Thymus (tissue), 14 donors: Measurements from ENCODE around the gene CPEB3. TPM values are rescaled to one million over a fixed set of nuclear protein-coding genes. Genes with fewer than 3 reads are reported as not detected.
"Not testable (repeated sequence)": the region's sequence is repeated elsewhere in the genome, so short reads cannot be mapped to it uniquely, and the experiment has no call there.

Experiments used
- DNase-seq, 9 donors: peaks; one replicate each; pipeline ENCODE4 v3.0.0-alpha.2; 2013; ENCODE audit warnings: low spot score in 9 of 9, low read depth in 6 of 9, missing footprints in 1 of 9
- H3K27ac ChIP-seq, 2 donors: one replicate each; pipeline ENCODE4 v1.5.1; 2013; ENCODE audit warnings: control low read depth in 1 of 2, low read depth in 1 of 2, low read length in 1 of 2, mild to moderate bottlenecking in 1 of 2, moderate library complexity in 1 of 2
- H3K27me3 ChIP-seq, 2 donors: one replicate each; pipeline ENCODE4 v1.5.1; 2013; ENCODE audit warnings: low read length in 1 of 2; ENCODE audit not compliant: control insufficient read depth in 2 of 2, insufficient read depth in 1 of 2
- H3K36me3 ChIP-seq, 2 donors: one replicate each; pipeline ENCODE4 v1.5.1; 2013; ENCODE audit warnings: low read length in 1 of 2, mild to moderate bottlenecking in 1 of 2, moderate library complexity in 1 of 2; ENCODE audit not compliant: control insufficient read depth in 2 of 2, insufficient read depth in 2 of 2
- H3K4me1 ChIP-seq, 2 donors: one replicate each; pipeline ENCODE4 v1.5.1; 2013; ENCODE audit warnings: low read length in 2 of 2; ENCODE audit not compliant: control insufficient read depth in 2 of 2, insufficient read depth in 2 of 2
- H3K4me3 ChIP-seq, 2 donors: one replicate each; pipeline ENCODE4 v1.5.1; 2013; ENCODE audit warnings: low read length in 2 of 2, control low read depth in 1 of 2, mild to moderate bottlenecking in 1 of 2
- H3K9me3 ChIP-seq, 2 donors: one replicate each; pipeline ENCODE4 v1.5.1; 2013; ENCODE audit warnings: low read length in 1 of 2, mild to moderate bottlenecking in 1 of 2; ENCODE audit not compliant: control insufficient read depth in 2 of 2, insufficient read depth in 1 of 2
- WGBS: extraction: QIAGEN DNeasy Blood & Tissue Kit; methylation state at CpG from one replicate; pipeline ENCODE4 v1.1.7; 2013; 5-methylcytosine and 5-hydroxymethylcytosine counted together
- long read RNA-seq, 10 donors: transcript quantifications; one replicate each; lab custom pipeline, GENCODE V29; 2026
- polyA plus RNA-seq: library from polyadenylated mRNA; stranded (reverse); fragments of 200-250 nt; gene quantifications from one replicate; pipeline ENCODE4 v1.2.3, GENCODE V29; 2013
- total RNA-seq: library from RNA; stranded (reverse); fragments of 120-200 nt; gene quantifications from one replicate; pipeline ENCODE4 v1.2.4, GENCODE V29; 2013
- donor health status: healthy.

The CPEB3 gene
- total RNA-seq (0.76 TPM), polyA plus RNA-seq (1.8 TPM)
- long read RNA-seq, donor 1, result 0 reads
- long read RNA-seq, donor 2, result 0 reads
- long read RNA-seq, donor 3, partial matches to known transcripts, result 42 of 42 reads
- long read RNA-seq, donor 3, other reads (novel, unspliced or antisense), result 0 of 42 reads
- long read RNA-seq, donor 4, result 0 reads
- long read RNA-seq, donor 5, result 0 reads
- long read RNA-seq, donor 6, result 0 reads
- long read RNA-seq, donor 7, result 0 reads
- long read RNA-seq, donor 8, result 0 reads
- long read RNA-seq, donor 9, result 0 reads
- long read RNA-seq, donor 10, partial matches to known transcripts, result 25 of 25 reads
- long read RNA-seq, donor 10, other reads (novel, unspliced or antisense), result 0 of 25 reads

GRCh38 chr10:92290837-92291615 is at the start of gene CPEB3, which contains the start of gene MARCHF5:
Gene CPEB3, minus strand, starts transcription at chr10:92291078. Its CDS starts 50,728 bp downstream, at chr10:92240350.
Gene MARCHF5, plus strand, starts transcription at chr10:92291167. Its CDS starts 328 bp downstream, at chr10:92291495.
- no peaks in the 10 kb centered on the region for H3K9me3 ChIP-seq
- DNase-seq, result peak; percentile 74 to 93 (median 83)
- peaks cover 0 to 13% of the 10 kb centered on the region in 2 donors for H3K4me1 ChIP-seq
- WGBS, result under 1% methylated on average over 79 of the region's 79 CpGs
- peaks cover 5 to 6% of the 10 kb centered on the region in 2 donors for H3K36me3 ChIP-seq
- peaks cover 0 to 9% of the 10 kb centered on the region in 2 donors for H3K27me3 ChIP-seq
- H3K4me3 ChIP-seq, result peak within 1 kb of the TSS; percentile 98
- H3K27ac ChIP-seq, result peak within 1 kb of the TSS; percentile 83 to 91

GRCh38 chr10:92329927-92330326 is 39.0 kb upstream of the CPEB3 start:
- not testable (repeated sequence) for H3K27ac ChIP-seq, H3K9me3 ChIP-seq, H3K4me1 ChIP-seq, H3K4me3 ChIP-seq, H3K36me3 ChIP-seq, DNase-seq, H3K27me3 ChIP-seq
- WGBS, result over 99% methylated on average over 6 of the region's 6 CpGs

- H3K27ac ChIP-seq, result no peak overlapping the region
- no peak for DNase-seq
- no peaks in the 10 kb centered on the region for H3K27me3 ChIP-seq
- no peaks in the 10 kb centered on the region for H3K36me3 ChIP-seq
- H3K9me3 ChIP-seq, result no peaks in the 10 kb centered on the region
- H3K4me1 ChIP-seq, result no peaks in the 10 kb centered on the region
- H3K4me3 ChIP-seq, result no peak overlapping the region
Measured at GRCh38 chr10:92328993-92329392, 38.1 kb upstream of the CPEB3 start.

GRCh38 chr10:92327445-92328433 is 36.9 kb upstream of the CPEB3 start:
- DNase-seq, result no peak
- Histone ChIP-seq H3K9me3 (no peaks in the 10 kb centered on the region), H3K27me3 (no peaks in the 10 kb centered on the region), H3K4me3 (no peak overlapping the region), H3K4me1 (no peaks in the 10 kb centered on the region), H3K36me3 (no peaks in the 10 kb centered on the region), H3K27ac (no peak overlapping the region)
- 99% methylated on average over 3 of the region's 3 CpGs for WGBS

- DNase-seq, result no peak
- 95% methylated on average over 2 of the region's 2 CpGs for WGBS
- H3K36me3 ChIP-seq, result peaks cover 5 to 7% of the 10 kb centered on the region in 2 donors
Measured at GRCh38 chr10:92323079-92323478, 32.2 kb upstream of the CPEB3 start.

GRCh38 chr10:92316610-92317009 is 25.7 kb upstream of the CPEB3 start:
- Histone ChIP-seq H3K27me3 (no peaks in the 10 kb centered on the region), H3K4me3 (no peak overlapping the region), H3K9me3 (no peaks in the 10 kb centered on the region), H3K4me1 (no peaks in the 10 kb centered on the region), H3K36me3 (peaks cover 13 to 30% of the 10 kb centered on the region in 2 donors), H3K27ac (no peak overlapping the region)
- DNase-seq, result no peak
- WGBS, result 96% methylated on average over 2 of the region's 2 CpGs

More at GRCh38 chr10:92323079-92323478, 32.2 kb upstream of the CPEB3 start:
- Histone ChIP-seq H3K9me3 (no peaks in the 10 kb centered on the region), H3K4me3 (no peak overlapping the region), H3K27ac (no peak overlapping the region), H3K27me3 (no peaks in the 10 kb centered on the region), H3K4me1 (no peaks in the 10 kb centered on the region)

GRCh38 chr10:92313750-92314149 is 22.9 kb upstream of the CPEB3 start:
- Histone ChIP-seq H3K27me3 (no peaks in the 10 kb centered on the region), H3K27ac (no peak overlapping the region), H3K36me3 (peaks cover 13 to 27% of the 10 kb centered on the region in 2 donors), H3K4me1 (no peaks in the 10 kb centered on the region), H3K4me3 (no peak overlapping the region), H3K9me3 (no peaks in the 10 kb centered on the region)
- no peak for DNase-seq
- WGBS, result 88% methylated on average over 3 of the region's 3 CpGs

GRCh38 chr10:92309272-92309671 is 18.4 kb upstream of the CPEB3 start:
- H3K27ac ChIP-seq, result no peak overlapping the region
- peaks cover 0 to 15% of the 10 kb centered on the region in 2 donors for H3K36me3 ChIP-seq
- H3K27me3 ChIP-seq, result no peaks in the 10 kb centered on the region
- no peaks in the 10 kb centered on the region for H3K9me3 ChIP-seq
- no peaks in the 10 kb centered on the region for H3K4me1 ChIP-seq
- DNase-seq, result no peak
- 100% methylated on average over 1 of the region's 1 CpG for WGBS
- no peak overlapping the region for H3K4me3 ChIP-seq
